Skin of body (tissue), 2 donors: Measurements from ENCODE around the gene COX6B1. TPM values are rescaled to one million over a fixed set of nuclear protein-coding genes. Genes with fewer than 3 reads are reported as not detected.
A peak's percentile ranks its signal among the peaks of the same experiment; 100 is the strongest.
"Not testable (repeated sequence)": the region's sequence is repeated elsewhere in the genome, so short reads cannot be mapped to it uniquely, and the experiment has no call there.

ENCODE experiments used
- DNase-seq: peaks from one replicate; lab custom pipeline; 2025; lab: John Stamatoyannopoulos, UW
- total RNA-seq: library from RNA; depleted of rRNA; stranded (reverse); fragments of >200 nt; gene quantifications from one replicate; pipeline ENCODE4 v1.2.3, GENCODE V29; 2014

The COX6B1 gene
- 238 TPM for total RNA-seq

DNA sequence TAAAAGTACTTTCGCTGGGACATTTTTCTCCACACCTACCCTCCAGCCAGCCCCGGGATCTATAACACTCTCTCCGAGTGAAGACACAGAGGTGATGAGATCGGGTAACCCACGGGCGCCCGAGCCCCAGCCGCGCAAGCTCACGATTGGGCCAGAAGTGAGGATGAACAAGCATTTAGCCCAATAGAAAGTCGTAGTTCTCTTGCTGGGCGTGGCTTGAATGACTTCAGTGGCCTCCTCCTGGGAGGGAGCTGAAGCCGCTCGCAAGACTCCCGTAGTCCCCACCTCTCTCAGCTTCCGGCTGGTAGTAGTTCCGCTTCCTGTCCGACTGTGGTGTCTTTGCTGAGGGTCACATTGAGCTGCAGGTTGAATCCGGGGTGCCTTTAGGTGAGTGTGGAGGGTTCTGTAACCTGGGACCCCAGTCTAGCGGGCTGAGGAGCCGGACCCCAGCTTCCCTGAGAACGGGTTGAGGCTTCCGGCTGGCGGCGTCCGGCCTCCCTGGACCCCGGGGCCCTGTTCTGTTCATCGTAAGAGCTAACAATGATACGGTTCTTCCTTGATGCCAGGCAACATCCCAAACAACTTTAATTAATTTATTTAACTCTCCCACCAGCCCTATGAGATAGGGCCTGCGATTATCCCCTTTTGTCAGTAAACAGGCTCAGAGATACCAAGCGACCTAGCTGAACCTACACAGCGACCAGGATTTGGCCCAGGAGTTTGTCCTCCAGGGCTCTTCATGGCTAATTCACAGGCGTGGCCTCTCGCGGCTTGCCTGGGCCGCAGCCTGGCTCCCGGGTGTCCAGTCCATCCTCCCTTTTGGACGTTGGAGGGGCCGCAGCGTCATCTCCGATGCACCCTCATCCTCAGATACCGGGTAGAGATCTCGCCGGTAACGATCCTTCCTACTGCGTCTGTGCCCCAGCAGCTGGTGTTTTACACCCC lies at the start of gene COX6B1:
TSS of gene COX6B1 (plus strand) at position 307 of the 945 bp plus-strand sequence. CDS start 2,921 bp downstream, outside the sequence.
- DNase-seq = peak; percentile 97

DNA sequence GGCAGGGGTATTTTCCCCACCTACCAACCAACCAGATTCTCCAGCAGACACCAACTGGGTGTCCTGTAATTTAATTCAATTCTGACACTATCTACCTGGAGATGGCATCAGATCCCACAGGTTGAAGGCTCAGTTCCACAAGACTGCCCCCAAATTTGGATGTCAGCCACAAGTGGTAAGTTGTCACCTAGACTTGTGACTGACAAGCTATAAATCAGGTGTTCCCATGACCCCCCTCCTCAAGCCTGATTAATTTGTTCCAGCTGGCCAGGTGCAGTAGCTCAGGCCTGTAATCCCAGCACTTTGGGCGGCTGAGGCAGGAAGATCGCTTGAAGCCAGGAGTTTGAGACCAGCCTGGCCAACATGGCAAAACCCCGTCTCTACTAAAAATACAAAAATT lies 46.2 kb upstream of the COX6B1 start:
- no peak for DNase-seq

DNA sequence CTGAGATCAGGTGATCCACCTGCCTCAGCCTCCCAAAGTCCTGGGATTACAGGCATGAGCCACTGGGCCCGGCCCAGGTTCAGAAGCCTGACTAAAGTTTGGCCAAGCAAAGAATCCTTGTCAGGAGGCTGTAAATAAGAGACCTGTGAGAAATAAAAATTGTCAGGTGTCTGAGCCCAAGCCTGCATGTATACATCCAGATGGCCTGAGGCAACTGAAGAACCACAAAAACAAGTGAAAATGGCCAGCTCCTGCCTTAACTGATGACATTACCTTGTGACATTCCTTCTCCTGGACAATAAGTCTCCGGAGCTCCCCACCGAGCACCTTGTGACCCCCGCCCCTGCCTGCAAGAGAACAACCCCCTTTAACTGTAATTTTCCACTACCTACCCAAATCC lies 43.7 kb upstream of the COX6B1 start:
- not testable (repeated sequence) for DNase-seq

- not testable (repeated sequence) for DNase-seq
Observed at GRCh38 chr19:35607170-35607569, 41.0 kb upstream of the COX6B1 start.

GRCh38 chr19:35607661-35608060 lies 40.5 kb upstream of the COX6B1 start:
- no peak for DNase-seq

- DNase-seq = no peak
Observed at GRCh38 chr19:35608251-35608650, 39.9 kb upstream of the COX6B1 start.

- no peak for DNase-seq
Observed at GRCh38 chr19:35609851-35610353, 38.2 kb upstream of the COX6B1 start.

- no peak for DNase-seq
Observed at GRCh38 chr19:35612224-35612558, 35.9 kb upstream of the COX6B1 start.

- DNase-seq = peak; percentile 82
Observed at GRCh38 chr19:35612559-35613321, 35.4 kb upstream of the COX6B1 start, which contains the start of gene HAUS5. TSS of gene HAUS5 (plus strand) at chr19:35612735. CDS start at chr19:35612795, 60 bp downstream.

- DNase-seq = no peak
Observed at GRCh38 chr19:35613574-35613973, 34.5 kb upstream of the COX6B1 start.

GRCh38 chr19:35615036-35615435 lies 33.1 kb upstream of the COX6B1 start:
- no peak for DNase-seq

DNA sequence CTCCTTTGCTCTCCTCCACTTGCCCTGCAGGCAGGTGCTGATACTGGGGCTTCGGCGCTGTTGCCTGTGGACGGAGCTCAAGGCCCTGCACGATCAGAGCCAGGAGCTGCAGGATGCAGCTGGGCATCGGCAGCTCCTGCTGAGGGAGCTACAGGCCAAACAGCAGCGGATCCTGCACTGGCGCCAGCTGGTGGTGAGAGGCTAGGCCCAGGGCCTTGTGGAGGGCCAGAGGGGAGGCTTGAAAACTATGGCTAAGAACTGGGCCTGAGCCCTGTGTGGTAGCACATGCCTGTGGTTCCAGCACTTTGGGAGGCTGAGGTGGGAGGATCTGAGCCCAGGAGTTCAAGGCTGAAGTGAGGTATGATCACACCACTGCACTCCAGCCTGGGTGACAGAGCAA lies 29.3 kb upstream of the COX6B1 start:
- no peak for DNase-seq

DNA sequence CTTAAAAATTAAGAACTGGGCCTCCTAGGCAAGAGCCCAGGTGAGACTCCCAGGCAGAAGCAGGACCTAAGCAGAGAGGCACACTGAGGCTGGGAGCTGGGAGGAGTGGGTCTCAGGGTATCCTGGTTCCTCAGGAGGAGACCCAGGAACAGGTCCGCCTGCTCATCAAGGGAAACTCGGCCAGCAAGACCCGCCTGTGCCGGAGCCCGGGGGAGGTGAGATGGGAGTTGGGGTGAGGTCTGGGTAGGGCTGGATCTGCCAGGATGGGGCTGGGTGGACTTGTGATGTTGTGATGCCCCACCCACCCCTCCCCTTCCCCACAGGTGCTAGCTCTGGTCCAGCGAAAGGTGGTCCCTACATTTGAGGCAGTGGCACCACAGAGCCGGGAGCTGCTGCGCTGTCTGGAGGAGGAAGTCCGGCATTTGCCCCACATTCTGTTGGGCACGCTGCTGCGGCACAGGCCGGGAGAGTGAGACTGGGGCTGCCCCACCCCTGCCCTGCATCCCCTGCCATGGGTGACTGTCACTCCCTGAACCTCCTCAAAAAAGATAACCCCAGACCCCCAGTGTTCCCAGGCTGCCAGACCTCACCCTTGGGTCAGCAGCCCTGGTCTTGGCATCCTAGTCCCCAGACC lies 28.7 kb upstream of the COX6B1 start:
- no peak for DNase-seq

DNA sequence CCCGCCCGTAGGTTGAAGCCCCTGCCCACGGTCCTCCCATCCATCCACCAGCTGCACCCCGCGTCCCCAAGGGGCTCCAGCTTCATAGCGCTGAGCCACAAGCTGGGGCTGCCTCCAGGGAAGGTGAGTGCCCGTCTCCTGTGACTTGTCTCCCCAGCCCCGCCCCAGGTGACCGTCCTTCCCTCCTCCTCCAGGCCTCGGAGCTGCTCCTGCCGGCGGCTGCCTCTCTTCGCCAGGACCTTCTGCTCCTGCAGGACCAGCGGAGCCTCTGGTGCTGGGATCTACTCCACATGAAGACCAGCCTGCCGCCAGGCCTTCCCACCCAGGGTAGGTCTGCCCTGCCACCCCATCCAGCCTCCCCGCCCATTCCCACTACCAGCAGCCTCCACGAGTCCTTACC lies 28.1 kb upstream of the COX6B1 start:
- no peak for DNase-seq

GRCh38 chr19:35621708-35622107 lies 26.4 kb upstream of the COX6B1 start:
- no peak for DNase-seq

GRCh38 chr19:35622750-35623149 lies 25.4 kb upstream of the COX6B1 start:
- DNase-seq = no peak

- DNase-seq = no peak
Observed at GRCh38 chr19:35623327-35624010, 24.7 kb upstream of the COX6B1 start.

DNA sequence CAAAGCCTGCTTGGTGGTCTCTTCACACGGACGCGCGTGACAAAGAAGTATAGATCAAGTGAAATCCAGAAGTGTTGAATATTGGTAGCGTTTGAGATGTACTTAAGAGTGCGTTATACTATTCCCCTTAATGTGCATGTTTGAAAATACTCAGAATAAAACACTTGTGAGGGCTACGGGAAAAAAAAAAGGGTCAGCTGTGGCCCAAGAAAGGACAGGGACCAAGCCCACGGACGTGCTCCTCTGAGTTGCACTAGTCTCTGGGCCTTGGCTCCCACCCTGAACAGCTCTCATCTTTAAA lies 19.9 kb upstream of the COX6B1 start:
- DNase-seq = no peak

DNA sequence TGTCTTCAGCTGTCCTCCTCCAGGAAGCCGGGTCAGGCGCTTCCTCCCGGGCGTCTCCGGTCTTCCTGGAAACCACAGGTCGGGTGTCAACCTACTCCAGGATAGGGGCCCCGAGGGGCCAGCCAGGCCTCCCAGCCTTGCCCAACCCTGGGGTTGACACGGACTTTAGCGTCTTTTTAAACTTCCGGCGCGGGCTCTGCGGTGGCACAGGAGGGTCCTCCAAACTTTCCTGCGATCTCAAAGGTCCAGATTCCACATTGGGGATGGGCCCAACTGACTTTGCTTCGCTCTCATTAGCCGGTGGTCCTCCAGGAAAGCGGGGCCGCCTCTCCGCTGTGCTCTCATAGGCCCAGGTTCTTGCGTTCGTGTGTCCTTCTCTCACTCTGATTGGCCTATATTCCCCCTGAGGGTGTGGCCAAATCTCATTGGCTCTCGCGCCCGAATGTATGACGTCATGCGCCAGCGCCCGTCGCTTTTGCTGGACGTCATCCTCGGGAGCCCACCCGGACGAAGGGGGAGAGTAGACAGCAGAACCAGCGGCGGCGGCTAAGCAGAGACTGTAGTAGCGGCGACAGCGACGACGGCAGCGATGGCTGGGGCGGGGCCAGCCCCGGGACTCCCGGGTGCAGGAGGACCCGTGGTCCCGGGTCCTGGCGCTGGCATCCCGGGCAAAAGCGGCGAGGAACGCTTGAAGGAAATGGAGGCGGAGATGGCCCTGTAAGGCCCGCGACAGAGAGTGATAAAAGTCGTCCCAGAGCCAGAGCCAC lies 19.4 kb upstream of the COX6B1 start, which contains the start of gene RBM42:
TSS of gene RBM42 (plus strand) at position 472 of the 767 bp plus-strand sequence. CDS start at position 590, 118 bp downstream.
- DNase-seq = peak; percentile 100

GRCh38 chr19:35629332-35629633 lies 18.8 kb upstream of the COX6B1 start:
- DNase-seq = no peak
